Measurements from ENCODE around the gene PSORS1C2. TPM values are rescaled to one million over a fixed set of nuclear protein-coding genes. Genes with fewer than 3 reads are reported as not detected.

The PSORS1C2 gene
- total and polyA plus RNA-seq, 12 donors, result not detected

DNA sequence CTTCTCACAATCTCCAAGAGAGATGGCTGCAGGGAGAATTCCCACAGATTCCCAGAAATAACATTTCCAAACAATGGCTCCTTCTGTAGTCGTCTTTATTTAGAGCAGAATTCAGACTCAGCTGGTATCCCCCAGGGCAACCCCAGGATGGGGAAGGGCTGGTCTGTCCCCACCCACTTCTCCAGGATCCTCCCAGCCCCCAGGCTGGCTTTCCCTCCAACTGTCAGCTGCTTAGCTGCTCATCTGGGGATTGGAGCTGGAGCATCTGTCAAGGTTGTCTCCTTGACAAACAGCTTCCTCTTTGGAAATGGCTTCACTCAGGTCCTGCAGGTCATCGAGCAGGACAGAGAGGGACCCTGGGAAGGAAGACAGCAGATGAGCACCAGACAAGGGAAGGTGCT lies 3.5 kb upstream of the PSORS1C2 start:
- H3K4me3 ChIP-seq, result no peak overlapping the region
- 57 to 71% (median 65%) methylated on average over 2 of the region's 2 CpGs for WGBS, 4 donors
- no peaks in the 10 kb centered on the region for H3K27me3 ChIP-seq
- H3K9me3 ChIP-seq (replicated peaks in 1 of 3), result no peaks in the 10 kb centered on the region
- H3K4me1 ChIP-seq (replicated peaks in 1 of 2), result peaks cover 0 to 4% of the 10 kb centered on the region in 2 donors
- TF ChIP-seq POLR2A (IDR thresholded peaks at IDR 0.05), result no peak
- TF ChIP-seq, protein P1, sequence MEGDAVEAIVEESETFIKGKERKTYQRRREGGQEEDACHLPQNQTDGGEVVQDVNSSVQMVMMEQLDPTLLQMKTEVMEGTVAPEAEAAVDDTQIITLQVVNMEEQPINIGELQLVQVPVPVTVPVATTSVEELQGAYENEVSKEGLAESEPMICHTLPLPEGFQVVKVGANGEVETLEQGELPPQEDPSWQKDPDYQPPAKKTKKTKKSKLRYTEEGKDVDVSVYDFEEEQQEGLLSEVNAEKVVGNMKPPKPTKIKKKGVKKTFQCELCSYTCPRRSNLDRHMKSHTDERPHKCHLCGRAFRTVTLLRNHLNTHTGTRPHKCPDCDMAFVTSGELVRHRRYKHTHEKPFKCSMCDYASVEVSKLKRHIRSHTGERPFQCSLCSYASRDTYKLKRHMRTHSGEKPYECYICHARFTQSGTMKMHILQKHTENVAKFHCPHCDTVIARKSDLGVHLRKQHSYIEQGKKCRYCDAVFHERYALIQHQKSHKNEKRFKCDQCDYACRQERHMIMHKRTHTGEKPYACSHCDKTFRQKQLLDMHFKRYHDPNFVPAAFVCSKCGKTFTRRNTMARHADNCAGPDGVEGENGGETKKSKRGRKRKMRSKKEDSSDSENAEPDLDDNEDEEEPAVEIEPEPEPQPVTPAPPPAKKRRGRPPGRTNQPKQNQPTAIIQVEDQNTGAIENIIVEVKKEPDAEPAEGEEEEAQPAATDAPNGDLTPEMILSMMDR (IDR thresholded peaks at IDR 0.05), result no peak
- H3K27ac ChIP-seq, result no peak overlapping the region
- no peaks in the 10 kb centered on the region for H3K36me3 ChIP-seq (replicated peaks in 1 of 2)
- intact Hi-C loops (cut with DNase I), result no loop called here
- DNase-seq, result no peak

DNA sequence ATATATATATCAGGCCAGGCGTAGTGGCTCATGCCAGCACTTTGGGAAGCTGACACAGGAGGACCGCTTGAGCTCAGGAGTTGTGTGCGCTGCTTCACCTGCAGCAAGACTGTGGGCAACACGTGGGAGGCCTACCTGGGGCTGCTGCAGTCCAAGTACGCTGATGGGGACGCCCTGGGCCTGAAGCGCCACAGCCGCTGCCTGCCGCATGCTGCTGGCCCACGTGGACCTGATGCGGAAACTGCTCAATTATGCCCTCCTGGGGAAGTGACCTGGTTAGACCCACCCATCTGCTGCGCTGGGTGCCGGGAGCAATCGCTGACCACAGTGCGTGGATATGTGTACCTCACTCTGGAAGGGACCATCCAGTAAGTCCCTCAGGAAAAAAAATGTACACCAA lies 1.8 kb upstream of the PSORS1C2 start:
- no peak overlapping the region for H3K4me3 ChIP-seq
- H3K4me1 ChIP-seq (replicated peaks in 1 of 2), result peaks cover 0 to 4% of the 10 kb centered on the region in 2 donors
- H3K27me3 ChIP-seq, result no peaks in the 10 kb centered on the region
- H3K9me3 ChIP-seq (replicated peaks in 1 of 3), result no peaks in the 10 kb centered on the region
- H3K27ac ChIP-seq, result no peak overlapping the region
- WGBS, 4 donors, result 76 to 97% (median 84%) methylated on average over 7 to 15 of the region's 15 CpGs
- intact Hi-C loops (cut with DNase I), result no loop called here
- no peaks in the 10 kb centered on the region for H3K36me3 ChIP-seq (replicated peaks in 1 of 2)
- no peak for TF ChIP-seq POLR2A (IDR thresholded peaks at IDR 0.05)
- TF ChIP-seq, protein P1 (IDR thresholded peaks at IDR 0.05), result no peak
- DNase-seq, result no peak

DNA sequence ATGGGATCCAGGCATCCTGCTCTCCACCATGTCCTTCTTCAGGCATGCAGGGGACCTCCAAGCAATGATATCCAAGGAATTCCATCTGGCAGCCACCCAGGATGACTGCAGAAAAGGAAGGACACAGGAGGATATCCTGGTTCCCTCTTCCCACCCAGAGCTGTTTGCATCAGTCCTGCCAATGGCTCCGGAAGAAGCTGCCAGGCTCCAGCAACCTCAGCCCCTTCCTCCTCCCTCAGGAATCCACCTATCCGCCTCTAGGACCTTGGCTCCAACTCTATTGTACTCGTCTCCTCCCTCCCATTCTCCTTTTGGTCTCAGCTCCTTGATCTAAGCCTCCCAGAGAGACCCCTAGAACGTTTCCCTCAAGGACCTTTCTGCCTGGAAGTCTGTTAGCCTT lies 733 bp upstream of the PSORS1C2 start:
- Histone ChIP-seq H3K4me1 (replicated peaks in 1 of 2) (peaks cover 0 to 4% of the 10 kb centered on the region in 2 donors), H3K9me3 (replicated peaks in 1 of 3) (no peaks in the 10 kb centered on the region), H3K4me3 (no peak overlapping the region), H3K27ac (no peak overlapping the region), H3K36me3 (replicated peaks in 1 of 2) (no peaks in the 10 kb centered on the region), H3K27me3 (no peaks in the 10 kb centered on the region)
- intact Hi-C loops (cut with DNase I), result loop anchor here (2.0 to 5.0 kb wide), 4 partner anchors 53 to 238 kb away; no protein-coding TSS in a partner anchor
- TF ChIP-seq POLR2A (IDR thresholded peaks at IDR 0.05), result no peak
- TF ChIP-seq, protein P1 (IDR thresholded peaks at IDR 0.05), result no peak
- 19 to 34% (median 22%) methylated on average over 4 of the region's 4 CpGs for WGBS, 4 donors
- no peak for DNase-seq

DNA sequence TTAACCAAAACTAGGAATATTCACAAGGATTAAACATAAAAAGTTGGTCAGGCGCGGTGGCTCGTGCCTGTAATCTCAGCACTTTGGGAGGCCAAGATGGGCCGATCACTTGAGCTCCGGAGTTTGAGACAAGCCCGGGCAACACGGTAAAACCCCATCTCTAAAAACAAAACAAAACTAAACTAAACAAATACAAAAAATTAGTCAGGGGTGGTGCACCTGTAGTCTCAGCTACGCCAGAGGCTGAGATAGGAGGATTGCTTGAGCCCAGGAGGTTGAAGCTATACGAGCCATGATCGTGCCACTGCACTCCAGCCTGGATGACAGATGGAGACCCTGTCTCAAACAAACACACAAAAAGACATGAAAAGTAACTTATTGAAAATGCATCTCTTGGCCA lies 3.2 kb downstream of the PSORS1C2 start:
- no peak for TF ChIP-seq POLR2A (IDR thresholded peaks at IDR 0.05)
- TF ChIP-seq, protein P1 (IDR thresholded peaks at IDR 0.05), result no peak
- 84 to 97% (median 86%) methylated on average over 10 of the region's 10 CpGs for WGBS, 4 donors
- intact Hi-C loops (cut with DNase I), result loop anchor here (5.0 kb wide), 3 partner anchors 57 to 242 kb away; no protein-coding TSS in a partner anchor

More for the DNA sequence above, 3.2 kb downstream of the PSORS1C2 start:
- DNase-seq, result no peak
- Histone ChIP-seq H3K27me3 (no peaks in the 10 kb centered on the region), H3K36me3 (replicated peaks in 1 of 2) (no peaks in the 10 kb centered on the region), H3K9me3 (replicated peaks in 1 of 3) (no peaks in the 10 kb centered on the region), H3K27ac (no peak overlapping the region), H3K4me1 (replicated peaks in 1 of 2) (peaks cover 0 to 4% of the 10 kb centered on the region in 2 donors), H3K4me3 (no peak overlapping the region)
